Neural cell (in vitro differentiated cells): ENCODE data around the gene MGAT4C. TPM values are rescaled to one million over a fixed set of nuclear protein-coding genes. Genes with fewer than 3 reads are reported as not detected.
A peak's percentile ranks its signal among the peaks of the same experiment; 100 is the strongest.

Experiments
- H2AFZ ChIP-seq: fragments of 200-600, 300-800 bp; sonication (generic), shearing (Covaris generic); 2 replicates; pipeline ENCODE4 v1.6.0; 2014; ENCODE audit warnings: low read depth, mild to moderate bottlenecking, antibody characterized with exemption, low read length, moderate library complexity
- H3F3A ChIP-seq: fragments of 200-600 bp; shearing (Covaris generic); 2 replicates; pipeline ENCODE4 v1.6.1; 2016; ENCODE audit warnings: mild to moderate bottlenecking, moderate library complexity, mixed read lengths, antibody characterized with exemption, low read length; ENCODE audit not compliant: insufficient read depth, poor library complexity, severe bottlenecking
- H3K27ac ChIP-seq: fragments of 200-600, 300-800 bp; sonication (generic), shearing (Covaris generic); 2 replicates; pipeline ENCODE4 v1.5.1; 2014; ENCODE audit warnings: mild to moderate bottlenecking, low read length, moderate library complexity
- H3K27me3 ChIP-seq: fragments of 300-800, 200-600 bp; sonication (generic), shearing (Covaris generic); 2 replicates; pipeline ENCODE4 v1.6.0; 2014; ENCODE audit warnings: mild to moderate bottlenecking, low read depth, low read length, moderate library complexity; ENCODE audit not compliant: insufficient read depth
- H3K36me3 ChIP-seq: fragments of 300-800, 200-600 bp; sonication (generic), shearing (Covaris generic); 2 replicates; pipeline ENCODE4 v1.5.1; 2014; ENCODE audit warnings: mild to moderate bottlenecking, antibody characterized with exemption, low read length, moderate library complexity; ENCODE audit not compliant: insufficient read depth
- H3K4me2 ChIP-seq: fragments of 300-800, 200-600 bp; sonication (generic), shearing (Covaris generic); 2 replicates; pipeline ENCODE4 v1.6.0; 2014; ENCODE audit warnings: mild to moderate bottlenecking, low read length
- H3K4me3 ChIP-seq: fragments of 300-800, 200-600 bp; sonication (generic), shearing (Covaris generic); 2 replicates; pipeline ENCODE4 v1.5.1; 2014; ENCODE audit warnings: mild to moderate bottlenecking, low read length, moderate library complexity
- H3K79me2 ChIP-seq: fragments of 200-600 bp; shearing (Covaris generic); replicated peaks from 2 replicates; pipeline ENCODE4 v1.6.0; 2014; ENCODE audit warnings: mild to moderate bottlenecking, low read length, moderate library complexity; ENCODE audit not compliant: insufficient read depth
- H3K9ac ChIP-seq: fragments of 300-800, 200-600 bp; sonication (generic), shearing (Covaris generic); 2 replicates; pipeline ENCODE4 v1.6.1; 2016; ENCODE audit warnings: mild to moderate bottlenecking, low read length, mixed read lengths
- H3K9me2 ChIP-seq: fragments of 200-600 bp; shearing (Covaris generic); 2 replicates; pipeline ENCODE4 v1.6.1; 2016; ENCODE audit warnings: mild to moderate bottlenecking, low read length, mixed read lengths; ENCODE audit not compliant: insufficient read depth
- H3K9me3 ChIP-seq: fragments of 200-600, 300-800 bp; sonication (generic), shearing (Covaris generic); 2 replicates; pipeline ENCODE4 v1.6.1; 2016; ENCODE audit warnings: mild to moderate bottlenecking, mixed run types, low read length, moderate library complexity, mixed read lengths
- H4K20me1 ChIP-seq: fragments of 200-600 bp; shearing (Covaris generic); 2 replicates; pipeline ENCODE4 v1.6.1; 2016; ENCODE audit warnings: mild to moderate bottlenecking, mixed run types; ENCODE audit not compliant: insufficient read depth
- EP300 ChIP-seq: fragments of 450-650 bp; conservative IDR thresholded peaks from 2 replicates; pipeline ENCODE4 v1.6.1; 2014; ENCODE audit warnings: antibody characterized with exemption, mild to moderate bottlenecking, moderate library complexity; ENCODE audit not compliant: poor library complexity, severe bottlenecking
- EZH2 ChIP-seq: fragments of 200-600, 300-800 bp; shearing (Covaris generic), sonication (generic); IDR thresholded peaks from 2 replicates; pipeline ENCODE4 v1.6.1; 2014; ENCODE audit warnings: antibody characterized with exemption, low read length, borderline replicate concordance, mild to moderate bottlenecking; ENCODE audit not compliant: insufficient read depth, poor library complexity, severe bottlenecking
- MXI1 ChIP-seq: fragments of 450-650 bp; conservative IDR thresholded peaks from 2 replicates; pipeline ENCODE4 v1.6.1; 2014; ENCODE audit warnings: antibody characterized with exemption, mild to moderate bottlenecking; ENCODE audit not compliant: poor library complexity, severe bottlenecking
- POLR2AphosphoS5 ChIP-seq: IDR thresholded peaks from 2 replicates; pipeline ENCODE4 v1.6.1; 2012
- RAD21 ChIP-seq: fragments of 450-650 bp; conservative IDR thresholded peaks from 2 replicates; pipeline ENCODE4 v1.6.1; 2014; ENCODE audit warnings: antibody characterized with exemption, mild to moderate bottlenecking, moderate library complexity
- SMC3 ChIP-seq: fragments of 450-650 bp; conservative IDR thresholded peaks from 2 replicates; pipeline ENCODE4 v1.6.1; 2014; ENCODE audit warnings: antibody characterized with exemption, mild to moderate bottlenecking, moderate library complexity; ENCODE audit not compliant: poor library complexity
- TAF1 ChIP-seq: IDR thresholded peaks from 2 replicates; pipeline ENCODE4 v1.6.1; 2012; ENCODE audit warnings: low read depth
- polyA plus RNA-seq: library from polyadenylated mRNA; depleted of rRNA; stranded (reverse); fragments of >200 nt; gene quantifications from 2 replicates; pipeline ENCODE4 v1.2.3, GENCODE V29; 2014
- TF ChIP-seq, protein P1 (sequence below): fragments of 450-650 bp; IDR thresholded peaks from 2 replicates; pipeline ENCODE4 v1.5.1; 2014; ENCODE audit warnings: antibody characterized with exemption, mild to moderate bottlenecking, moderate library complexity; ENCODE audit not compliant: poor library complexity, severe bottlenecking
- TF ChIP-seq, protein P2 (sequence below): IDR thresholded peaks from 2 replicates; pipeline ENCODE4 v1.6.1; 2012; ENCODE audit warnings: borderline replicate concordance

Gene MGAT4C
- polyA plus RNA-seq, 1 donor from 2014 or later: 20.7 TPM

GRCh38 chr12:85951823-85952222 is 304.4 kb downstream of the MGAT4C start:
- Histone ChIP-seq H3K27me3 (no peaks in the 10 kb centered on the region), H3K79me2 (no peaks in the 10 kb centered on the region), H3F3A (no peaks in the 10 kb centered on the region), H3K27ac (no peak overlapping the region), H3K4me2 (no peak overlapping the region), H3K4me3 (no peak overlapping the region), H3K9ac (no peak overlapping the region), H3K9me2 (no peaks in the 10 kb centered on the region), H2AFZ (no peak overlapping the region), H4K20me1 (no peaks in the 10 kb centered on the region), H3K36me3 (no peaks in the 10 kb centered on the region), H3K9me3 (no peaks in the 10 kb centered on the region)
- peak; percentile 72 for TF ChIP-seq RAD21
- TF ChIP-seq SMC3: peak; percentile 75
- TF ChIP-seq EZH2: no peak
- TF ChIP-seq, protein P1, sequence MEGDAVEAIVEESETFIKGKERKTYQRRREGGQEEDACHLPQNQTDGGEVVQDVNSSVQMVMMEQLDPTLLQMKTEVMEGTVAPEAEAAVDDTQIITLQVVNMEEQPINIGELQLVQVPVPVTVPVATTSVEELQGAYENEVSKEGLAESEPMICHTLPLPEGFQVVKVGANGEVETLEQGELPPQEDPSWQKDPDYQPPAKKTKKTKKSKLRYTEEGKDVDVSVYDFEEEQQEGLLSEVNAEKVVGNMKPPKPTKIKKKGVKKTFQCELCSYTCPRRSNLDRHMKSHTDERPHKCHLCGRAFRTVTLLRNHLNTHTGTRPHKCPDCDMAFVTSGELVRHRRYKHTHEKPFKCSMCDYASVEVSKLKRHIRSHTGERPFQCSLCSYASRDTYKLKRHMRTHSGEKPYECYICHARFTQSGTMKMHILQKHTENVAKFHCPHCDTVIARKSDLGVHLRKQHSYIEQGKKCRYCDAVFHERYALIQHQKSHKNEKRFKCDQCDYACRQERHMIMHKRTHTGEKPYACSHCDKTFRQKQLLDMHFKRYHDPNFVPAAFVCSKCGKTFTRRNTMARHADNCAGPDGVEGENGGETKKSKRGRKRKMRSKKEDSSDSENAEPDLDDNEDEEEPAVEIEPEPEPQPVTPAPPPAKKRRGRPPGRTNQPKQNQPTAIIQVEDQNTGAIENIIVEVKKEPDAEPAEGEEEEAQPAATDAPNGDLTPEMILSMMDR: peak; percentile 69

- H3K4me3 ChIP-seq: no peak overlapping the region
- H3K9ac ChIP-seq: no peak overlapping the region
- H3K9me2 ChIP-seq: no peaks in the 10 kb centered on the region
- no peaks in the 10 kb centered on the region for H3K27me3 ChIP-seq
- H2AFZ ChIP-seq: no peak overlapping the region
- no peaks in the 10 kb centered on the region for H3K36me3 ChIP-seq
- no peak overlapping the region for H3K27ac ChIP-seq
- TF ChIP-seq POLR2AphosphoS5 (no peak), RAD21 (no peak), MXI1 (no peak), EP300 (no peak), EZH2 (no peak), SMC3 (no peak), TAF1 (no peak)
- TF ChIP-seq, protein P2, sequence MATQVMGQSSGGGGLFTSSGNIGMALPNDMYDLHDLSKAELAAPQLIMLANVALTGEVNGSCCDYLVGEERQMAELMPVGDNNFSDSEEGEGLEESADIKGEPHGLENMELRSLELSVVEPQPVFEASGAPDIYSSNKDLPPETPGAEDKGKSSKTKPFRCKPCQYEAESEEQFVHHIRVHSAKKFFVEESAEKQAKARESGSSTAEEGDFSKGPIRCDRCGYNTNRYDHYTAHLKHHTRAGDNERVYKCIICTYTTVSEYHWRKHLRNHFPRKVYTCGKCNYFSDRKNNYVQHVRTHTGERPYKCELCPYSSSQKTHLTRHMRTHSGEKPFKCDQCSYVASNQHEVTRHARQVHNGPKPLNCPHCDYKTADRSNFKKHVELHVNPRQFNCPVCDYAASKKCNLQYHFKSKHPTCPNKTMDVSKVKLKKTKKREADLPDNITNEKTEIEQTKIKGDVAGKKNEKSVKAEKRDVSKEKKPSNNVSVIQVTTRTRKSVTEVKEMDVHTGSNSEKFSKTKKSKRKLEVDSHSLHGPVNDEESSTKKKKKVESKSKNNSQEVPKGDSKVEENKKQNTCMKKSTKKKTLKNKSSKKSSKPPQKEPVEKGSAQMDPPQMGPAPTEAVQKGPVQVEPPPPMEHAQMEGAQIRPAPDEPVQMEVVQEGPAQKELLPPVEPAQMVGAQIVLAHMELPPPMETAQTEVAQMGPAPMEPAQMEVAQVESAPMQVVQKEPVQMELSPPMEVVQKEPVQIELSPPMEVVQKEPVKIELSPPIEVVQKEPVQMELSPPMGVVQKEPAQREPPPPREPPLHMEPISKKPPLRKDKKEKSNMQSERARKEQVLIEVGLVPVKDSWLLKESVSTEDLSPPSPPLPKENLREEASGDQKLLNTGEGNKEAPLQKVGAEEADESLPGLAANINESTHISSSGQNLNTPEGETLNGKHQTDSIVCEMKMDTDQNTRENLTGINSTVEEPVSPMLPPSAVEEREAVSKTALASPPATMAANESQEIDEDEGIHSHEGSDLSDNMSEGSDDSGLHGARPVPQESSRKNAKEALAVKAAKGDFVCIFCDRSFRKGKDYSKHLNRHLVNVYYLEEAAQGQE: no peak
- TF ChIP-seq, protein P1: no peak
- H4K20me1 ChIP-seq: no peaks in the 10 kb centered on the region
- no peak overlapping the region for H3K4me2 ChIP-seq
- no peaks in the 10 kb centered on the region for H3K79me2 ChIP-seq
- H3F3A ChIP-seq: no peaks in the 10 kb centered on the region
- H3K9me3 ChIP-seq: no peaks in the 10 kb centered on the region
Measured at GRCh38 chr12:85949253-85949652, 306.9 kb downstream of the MGAT4C start.
